IMR-90 (cell line): Measurements from ENCODE around the gene RNF112.

ENCODE experiments used
- CEBPB ChIP-seq: IDR thresholded peaks from 2 replicates; pipeline ENCODE4 v1.6.1; 2012; ENCODE audit warnings: low read depth, low read length, improper control_type of control experiment
- CHD1 ChIP-seq: IDR thresholded peaks from 2 replicates; pipeline ENCODE4 v1.6.1; 2012; ENCODE audit warnings: low read depth, low read length, improper control_type of control experiment
- CTCF ChIP-seq: conservative IDR thresholded peaks from 2 replicates; pipeline ENCODE4 v1.5.1; 2012; ENCODE audit warnings: mild to moderate bottlenecking, low read depth, low read length, improper control_type of control experiment
- MAFK ChIP-seq: IDR thresholded peaks from 2 replicates; pipeline ENCODE4 v1.6.1; 2012; ENCODE audit warnings: low read depth, low read length, improper control_type of control experiment
- POLR2A ChIP-seq: IDR thresholded peaks from 2 replicates; pipeline ENCODE4 v1.6.1; 2012; ENCODE audit warnings: mild to moderate bottlenecking, low read depth, low read length

- no peak for TF ChIP-seq CTCF
- TF ChIP-seq CEBPB, result no peak
- TF ChIP-seq MAFK, result no peak
- no peak for TF ChIP-seq POLR2A
- TF ChIP-seq CHD1, result no peak
These were observed 38.0 kb upstream of the RNF112 start for GRCh38 chr17:19372866-19373504.
